Endothelial cell of umbilical vein (primary cell): ENCODE measurements around the gene HSD17B2. TPM values are rescaled to one million over a fixed set of nuclear protein-coding genes. Genes with fewer than 3 reads are reported as not detected.

Source experiments
- BruUV-seq: library from RNA; stranded (reverse); fragments of 400-500 nt; replicated peaks from 2 replicates; lab custom pipeline; 2021; lab: Mats Ljungman, UMichigan
- CTCF ChIA-PET: fragments of 300-600, 350-600 bp; sonication (Branson Sonifier 250); formaldehyde crosslinking; loops from one replicate; lab custom pipeline; 2021; ENCODE audit warnings: antibody characterized with exemption, inconsistent platforms; lab: Charles Lee
- POLR2A ChIA-PET: fragments of 300-600, 350-600 bp; sonication (Branson Sonifier 250); formaldehyde crosslinking; loops from one replicate; lab custom pipeline; 2021; ENCODE audit warnings: antibody characterized with exemption, inconsistent platforms; lab: Charles Lee
- DNase-seq: peaks from one replicate; pipeline ENCODE4 v3.0.0-alpha.2; 2011; ENCODE audit warnings: low read depth, low spot score
- FAIRE-seq: peaks from 2 replicates; lab custom pipeline; 2011; peaks lifted over from hg19 to GRCh38; lab: Jason Lieb, UNC
- H2AFZ ChIP-seq: 2 replicates; pipeline ENCODE4 v1.6.0; 2012; ENCODE audit warnings: low read depth, low read length, control low read depth, inconsistent platforms
- H3K27ac ChIP-seq: 2 replicates; pipeline ENCODE4 v1.5.1; 2011; ENCODE audit warnings: low read depth, mild to moderate bottlenecking, control low read depth, low read length, moderate library complexity; ENCODE audit not compliant: insufficient read depth
- H3K27me3 ChIP-seq, 2 experiments: 2 replicates each; pipeline versions ENCODE4 v1.6.0 to v1.6.1; 2011; ENCODE audit warnings: low read length in 2 of 2, mixed read lengths in 1 of 2; ENCODE audit not compliant: control insufficient read depth in 2 of 2, insufficient read depth in 2 of 2
- H3K36me3 ChIP-seq, 2 experiments: 2 replicates in 1 of 2; 3 replicates in 1 of 2; pipeline ENCODE4 v1.5.1; 2011; ENCODE audit warnings: low read length in 2 of 2, mild to moderate bottlenecking in 1 of 2, moderate library complexity in 1 of 2; ENCODE audit not compliant: control insufficient read depth in 2 of 2, insufficient read depth in 2 of 2; ENCODE audit errors: extremely low read depth in 1 of 2
- H3K4me1 ChIP-seq: 3 replicates; pipeline ENCODE4 v1.5.1; 2011; ENCODE audit warnings: mild to moderate bottlenecking, low read length; ENCODE audit not compliant: control insufficient read depth, insufficient read depth; ENCODE audit errors: extremely low read depth
- H3K4me2 ChIP-seq: 2 replicates; pipeline ENCODE4 v1.6.1; 2011; ENCODE audit warnings: low read length, control low read depth, mixed read lengths; ENCODE audit not compliant: insufficient read depth
- H3K4me3 ChIP-seq, 3 experiments: fragments of 200-600 bp in 1 of 3; sonication (generic), shearing (Covaris generic) in 1 of 3; replicated peaks in 1 of 3; 2 replicates each; pipeline ENCODE4 v1.5.1; 2011 to 2016; ENCODE audit warnings: control low read depth in 3 of 3, low read length in 3 of 3, mild to moderate bottlenecking in 2 of 3, inconsistent platforms in 1 of 3, low read depth in 1 of 3, moderate library complexity in 1 of 3; ENCODE audit not compliant: insufficient read depth in 1 of 3
- H3K79me2 ChIP-seq: 2 replicates; pipeline ENCODE4 v1.6.0; 2012; ENCODE audit warnings: low read length, inconsistent platforms; ENCODE audit not compliant: control insufficient read depth, insufficient read depth
- H3K9ac ChIP-seq: replicated peaks from 2 replicates; pipeline ENCODE3; 2011; ENCODE audit warnings: low read length, control low read depth; ENCODE audit not compliant: insufficient read depth; ENCODE audit errors: extremely low read depth
- H3K9me1 ChIP-seq: replicated peaks from 3 replicates; pipeline ENCODE4 v1.6.0; 2011; ENCODE audit warnings: mild to moderate bottlenecking, low read length; ENCODE audit not compliant: control insufficient read depth, insufficient read depth; ENCODE audit errors: extremely low read depth
- H3K9me3 ChIP-seq: replicated peaks from 2 replicates; pipeline ENCODE4 v1.5.1; 2012; ENCODE audit warnings: low read length, inconsistent platforms; ENCODE audit not compliant: control insufficient read depth, insufficient read depth
- H4K20me1 ChIP-seq: replicated peaks from 2 replicates; pipeline ENCODE3; 2011; ENCODE audit warnings: mild to moderate bottlenecking, low read length; ENCODE audit not compliant: control insufficient read depth, insufficient read depth; ENCODE audit errors: extremely low read depth
- CTCF ChIP-seq, 2 donors: IDR thresholded peaks; 1 replicate in 1 of 2; 2 replicates in 1 of 2; pipeline ENCODE4 v1.5.1; 2011; ENCODE audit warnings: low read length in 2 of 2, mild to moderate bottlenecking in 2 of 2, moderate library complexity in 2 of 2, control low read depth in 1 of 2, inconsistent platforms in 1 of 2, low read depth in 1 of 2; ENCODE audit not compliant: insufficient read depth in 1 of 2; ENCODE audit errors: extremely low read depth in 1 of 2
- EZH2 ChIP-seq: IDR thresholded peaks from 2 replicates; pipeline ENCODE4 v1.6.1; 2012; ENCODE audit warnings: borderline replicate concordance, low read depth, mild to moderate bottlenecking, moderate library complexity, low read length, inconsistent platforms; ENCODE audit not compliant: severe bottlenecking
- FOS ChIP-seq: IDR thresholded peaks from 2 replicates; pipeline ENCODE4 v1.6.1; 2011; ENCODE audit warnings: mild to moderate bottlenecking, low read length, moderate library complexity, borderline replicate concordance; ENCODE audit not compliant: insufficient read depth
- GATA2 ChIP-seq: IDR thresholded peaks from 2 replicates; pipeline ENCODE4 v1.7.0; 2011; ENCODE audit warnings: low read depth, mild to moderate bottlenecking, moderate library complexity, mixed read lengths, low read length; ENCODE audit not compliant: insufficient read length, insufficient read depth
- MAX ChIP-seq: IDR thresholded peaks from 2 replicates; pipeline ENCODE4 v1.6.1; 2011; ENCODE audit not compliant: insufficient read depth, insufficient read length
- POLR2A ChIP-seq: IDR thresholded peaks from 2 replicates; pipeline ENCODE4 v1.6.1; 2012; ENCODE audit warnings: low read depth, mild to moderate bottlenecking, control low read depth, low read length
- POLR2AphosphoS5 ChIP-seq: IDR thresholded peaks from 2 replicates; pipeline ENCODE4 v1.6.1; 2012; ENCODE audit warnings: low read depth, mild to moderate bottlenecking, control low read depth, low read length, moderate library complexity; ENCODE audit not compliant: insufficient read depth
- dilution Hi-C: fragments of 300-500 bp; cut with MboI; formaldehyde crosslinking; loops from one replicate; pipeline ENCODE4 v1.15.0; 2019; ENCODE audit warnings: low sequenced_read_pairs; ENCODE audit not compliant: extremely low pct_ligation_motif_present
- intact Hi-C: fragments of 100-400 bp; cut with micrococcal nuclease; formaldehyde crosslinking; loops from one replicate; pipeline ENCODE4 v1.10.0; 2022
- polyA plus RNA-seq, 4 experiments: library from polyadenylated mRNA; depleted of rRNA in 3 of 4; stranded (reverse) in 3 of 4; unstranded in 1 of 4; fragments of >200 nt; gene quantifications; 2 replicates each; pipeline versions ENCODE4 v1.2.1 to v1.2.3, GENCODE V29; 2011 to 2012; ENCODE audit warnings: missing spikeins in 1 of 4
- total RNA-seq: library from RNA; stranded (reverse); gene quantifications from 2 replicates; pipeline ENCODE4 v1.2.3, GENCODE V29; 2021

Gene HSD17B2
- total and polyA plus RNA-seq, 2 donors (not counting 3 experiments of a cell fraction or from before 2014, with no cell fraction given), result 1.2 to 4.5 TPM

- no peak for DNase-seq
- no TSS peak for BruUV-seq
- TF ChIP-seq POLR2AphosphoS5, result no peak
- TF ChIP-seq FOS, result no peak
- no peak for TF ChIP-seq MAX
- no peak for TF ChIP-seq EZH2
- TF ChIP-seq POLR2A, result no peak
- TF ChIP-seq GATA2, result no peak
- no peak for TF ChIP-seq CTCF (IDR thresholded peaks at IDR 0.05; ENCODE audit: extremely low read depth in 1 of 2, insufficient read depth in 1 of 2, low read depth in 1 of 2, low read length in 2 of 2)
- H3K9me3 ChIP-seq, result no peaks in the 10 kb centered on the region
- no peaks in the 10 kb centered on the region for H3K36me3 ChIP-seq
- no peaks in the 10 kb centered on the region for H3K79me2 ChIP-seq
- H4K20me1 ChIP-seq, result no peaks in the 10 kb centered on the region
- no peak overlapping the region for H3K9ac ChIP-seq
- no peaks in the 10 kb centered on the region for H3K9me1 ChIP-seq
- POLR2A ChIA-PET, result no interaction called here
- no peak for FAIRE-seq
- H3K27ac ChIP-seq, result no peak overlapping the region
- no peaks in the 10 kb centered on the region for H3K4me1 ChIP-seq
- H2AFZ ChIP-seq, result no peak overlapping the region
- peaks cover 0 to 3% of the 10 kb centered on the region in 2 experiments for H3K27me3 ChIP-seq
- no peak overlapping the region for H3K4me3 ChIP-seq
- dilution Hi-C loops, result no loop called here
- CTCF ChIA-PET, result interaction anchor here (1.7 kb wide), 1 partner anchor 159 kb away, joined by 4 read pairs; no protein-coding TSS in a partner anchor
- intact Hi-C loops, result no loop called here
- H3K4me2 ChIP-seq, result no peak overlapping the region
Measured at GRCh38 chr16:82071421-82071820, 36.4 kb downstream of the HSD17B2 start.
